IMR-90 (cell line): ENCODE data around the gene DCAF5. TPM values are rescaled to one million over a fixed set of nuclear protein-coding genes. Genes with fewer than 3 reads are reported as not detected.
A peak's percentile ranks its signal among the peaks of the same experiment; 100 is the strongest.

Source experiments
- ATAC-seq: fragments of 200-7000 bp; cut with Tn5 transposase; 2 replicates; pipeline ENCODE4 v1.9.1; 2020; ENCODE audit warnings: low read depth, mild to moderate bottlenecking, moderate library complexity
- BruUV-seq: library from RNA; stranded (reverse); fragments of 400-500 nt; replicated peaks from 2 replicates; lab custom pipeline; 2021; lab: Mats Ljungman, UMichigan
- CTCF ChIA-PET: fragments of 300-600 bp; formaldehyde crosslinking; extraction: SDS; loops from one replicate; lab custom pipeline; 2021; ENCODE audit warnings: antibody characterized with exemption; lab: Yijun Ruan, JAX
- POLR2A ChIA-PET: fragments of 300-600 bp; sonication (Branson Sonifier 250); formaldehyde crosslinking; loops from one replicate; lab custom pipeline; 2022; ENCODE audit warnings: antibody characterized with exemption; ENCODE audit not compliant: unreplicated experiment; lab: Charles Lee
- DNase-seq: peaks from one replicate; pipeline ENCODE4 v3.0.0; 2013
- H2AFZ ChIP-seq: replicated peaks from 2 replicates; pipeline ENCODE3; 2013; ENCODE audit warnings: low read length, mild to moderate bottlenecking; ENCODE audit not compliant: poor library complexity
- H2AK5ac ChIP-seq: 2 replicates; pipeline ENCODE4 v1.6.1; 2013; ENCODE audit warnings: low read depth, low read length, inconsistent platforms
- H2AK9ac ChIP-seq: replicated peaks from 2 replicates; pipeline ENCODE3; 2013; ENCODE audit warnings: mild to moderate bottlenecking, low read depth, low read length, moderate library complexity; ENCODE audit not compliant: poor library complexity
- H2BK120ac ChIP-seq: 2 replicates; pipeline ENCODE4 v1.6.1; 2013; ENCODE audit warnings: low read depth, low read length, inconsistent platforms
- H2BK15ac ChIP-seq: 3 replicates; pipeline ENCODE4 v1.6.1; 2013; ENCODE audit warnings: low read depth, low read length, inconsistent platforms
- H2BK20ac ChIP-seq: 2 replicates; pipeline ENCODE4 v1.6.1; 2013; ENCODE audit warnings: low read depth, mild to moderate bottlenecking, inconsistent platforms, low read length, moderate library complexity
- H2BK5ac ChIP-seq: 2 replicates; pipeline ENCODE4 v1.6.1; 2013; ENCODE audit warnings: mild to moderate bottlenecking, low read depth, low read length, inconsistent platforms; ENCODE audit not compliant: poor library complexity, severe bottlenecking
- H3K14ac ChIP-seq: replicated peaks from 2 replicates; pipeline ENCODE4 v1.6.1; 2013; ENCODE audit warnings: low read depth, low read length, inconsistent platforms
- H3K18ac ChIP-seq: 2 replicates; pipeline ENCODE4 v1.6.1; 2013; ENCODE audit warnings: low read depth, low read length, control low read depth
- H3K23ac ChIP-seq: 2 replicates; pipeline ENCODE4 v1.6.1; 2013; ENCODE audit warnings: low read depth, low read length, inconsistent platforms
- H3K27ac ChIP-seq: 2 replicates; pipeline ENCODE4 v1.5.1; 2013; ENCODE audit warnings: mild to moderate bottlenecking, control low read depth, low read length; ENCODE audit not compliant: insufficient read depth
- H3K27me3 ChIP-seq: 2 replicates; pipeline ENCODE4 v1.6.1; 2013; ENCODE audit warnings: low read length; ENCODE audit not compliant: control insufficient read depth, insufficient read depth
- H3K36me3 ChIP-seq: 2 replicates; pipeline ENCODE4 v1.6.1; 2013; ENCODE audit warnings: low read length, mixed read lengths; ENCODE audit not compliant: control insufficient read depth, insufficient read depth
- H3K4ac ChIP-seq: 2 replicates; pipeline ENCODE4 v1.6.1; 2013; ENCODE audit warnings: low read depth, low read length, inconsistent platforms
- H3K4me1 ChIP-seq: 2 replicates; pipeline ENCODE4 v1.6.1; 2013; ENCODE audit warnings: low read length, mixed read lengths; ENCODE audit not compliant: control insufficient read depth, insufficient read depth
- H3K4me2 ChIP-seq: 2 replicates; pipeline ENCODE4 v1.6.1; 2013; ENCODE audit warnings: low read depth, mild to moderate bottlenecking, control low read depth, low read length, moderate library complexity
- H3K4me3 ChIP-seq: 2 replicates; pipeline ENCODE4 v1.5.1; 2013; ENCODE audit warnings: low read depth, mild to moderate bottlenecking, control low read depth, low read length, moderate library complexity; ENCODE audit not compliant: insufficient read depth
- H3K56ac ChIP-seq: 2 replicates; pipeline ENCODE4 v1.6.1; 2013; ENCODE audit warnings: low read length, inconsistent platforms; ENCODE audit not compliant: insufficient read depth; ENCODE audit errors: extremely low read depth
- H3K79me1 ChIP-seq, 2 experiments: 2 replicates each; pipeline ENCODE4 v1.6.1; 2013; ENCODE audit warnings: low read length in 2 of 2, inconsistent platforms in 1 of 2, low read depth in 1 of 2
- H3K9ac ChIP-seq: 2 replicates; pipeline ENCODE4 v1.6.1; 2013; ENCODE audit warnings: low read depth, low read length, control low read depth
- H3K9me1 ChIP-seq: 2 replicates; pipeline ENCODE4 v1.6.1; 2013; ENCODE audit warnings: low read length, inconsistent platforms; ENCODE audit not compliant: insufficient read depth
- H3K9me3 ChIP-seq: 2 replicates; pipeline ENCODE4 v1.6.1; 2013; ENCODE audit warnings: low read length; ENCODE audit not compliant: control insufficient read depth, insufficient read depth
- H4K20me1 ChIP-seq: 2 replicates; pipeline ENCODE4 v1.6.1; 2013; ENCODE audit warnings: low read length, inconsistent platforms; ENCODE audit not compliant: insufficient read depth
- H4K5ac ChIP-seq: 2 replicates; pipeline ENCODE4 v1.6.1; 2013; ENCODE audit warnings: mild to moderate bottlenecking, low read depth, low read length, control low read depth
- H4K8ac ChIP-seq, 2 experiments: 2 replicates each; pipeline ENCODE4 v1.6.1; 2013; ENCODE audit warnings: low read depth in 2 of 2, low read length in 2 of 2, control low read depth in 1 of 2, inconsistent platforms in 1 of 2
- H4K91ac ChIP-seq: 2 replicates; pipeline ENCODE4 v1.6.1; 2013; ENCODE audit warnings: low read depth, low read length, inconsistent platforms; ENCODE audit not compliant: insufficient read depth
- BHLHE40 ChIP-seq: fragments of 150-350 bp; IDR thresholded peaks from 2 replicates; pipeline ENCODE4 v1.6.1; 2016; ENCODE audit warnings: mild to moderate bottlenecking, low read depth, low read length
- CEBPB ChIP-seq: IDR thresholded peaks from 2 replicates; pipeline ENCODE4 v1.6.1; 2012; ENCODE audit warnings: low read depth, low read length, improper control_type of control experiment
- FOS ChIP-seq: fragments of 150-350 bp; IDR thresholded peaks from 2 replicates; pipeline ENCODE4 v1.6.1; 2016; ENCODE audit warnings: low read depth, low read length
- MXI1 ChIP-seq: IDR thresholded peaks from 2 replicates; pipeline ENCODE4 v1.6.1; 2012; ENCODE audit warnings: low read depth, mild to moderate bottlenecking, low read length, moderate library complexity, borderline replicate concordance
- RFX5 ChIP-seq: IDR thresholded peaks from 2 replicates; pipeline ENCODE4 v1.8.0; 2012; ENCODE audit warnings: low read depth, mild to moderate bottlenecking, low read length, moderate library complexity
- SMC3 ChIP-seq: fragments of 150-350 bp; IDR thresholded peaks from 2 replicates; pipeline ENCODE4 v1.6.1; 2016; ENCODE audit warnings: low read depth, mild to moderate bottlenecking, antibody characterized with exemption, low read length, moderate library complexity
- USF2 ChIP-seq: fragments of 150-350 bp; IDR thresholded peaks from 2 replicates; pipeline ENCODE4 v1.6.1; 2017; ENCODE audit warnings: mild to moderate bottlenecking, antibody characterized with exemption, low read length, low read depth
- WGBS, 2 experiments: methylation state at CpG; one replicate each; pipeline versions ENCODE4 v1.1.5 to v1.1.7; 2013; ENCODE audit warnings: missing lambda C conversion rate in 2 of 2; ENCODE audit not compliant: insufficient read length in 1 of 2; ENCODE audit errors: extremely low coverage in 2 of 2; 5-methylcytosine and 5-hydroxymethylcytosine counted together
- dilution Hi-C: fragments of 300-500 bp; cut with HindIII; formaldehyde crosslinking; loops from one replicate; pipeline ENCODE4 v1.14.3; 2018; ENCODE audit warnings: low sequenced_read_pairs; ENCODE audit not compliant: unreplicated experiment
- in situ Hi-C: fragments of 300-500 bp; cut with MboI; formaldehyde crosslinking; loops from 3 replicates; pipeline ENCODE4 v1.14.3; 2019; ENCODE audit warnings: low sequenced_read_pairs, inconsistent platforms, mixed read lengths
- intact Hi-C: fragments of 100-400 bp; cut with micrococcal nuclease; formaldehyde crosslinking; loops from 2 replicates; pipeline ENCODE4 v1.10.0; 2022
- polyA plus RNA-seq, 3 experiments: library from polyadenylated mRNA; depleted of rRNA; stranded (reverse); fragments of >200 nt; gene quantifications; 2 replicates each; pipeline ENCODE4 v1.2.3, GENCODE V29; 2012; ENCODE audit warnings: low replicate concordance in 1 of 3
- total RNA-seq: library from RNA; depleted of rRNA; stranded (reverse); fragments of >200 nt; gene quantifications from 2 replicates; pipeline ENCODE4 v1.2.3, GENCODE V29; 2012

The DCAF5 gene
- total and polyA plus RNA-seq, 2 of the 4 experiments (the other 2 are of a cell fraction), result 17.6 to 30.4 TPM

GRCh38 chr14:69013943-69014782 is 138.8 kb downstream of the DCAF5 start:
- H3K4ac ChIP-seq, result peak overlapping the region; percentile 19; the same call in 1 of the 2 replicates
- H3K4me2 ChIP-seq, result no peak overlapping the region
- H3K9me3 ChIP-seq, result no peaks in the 10 kb centered on the region
- DNase-seq (peak; percentile 83), ATAC-seq (peak; percentile 69)
- 0 out of 4 replicates have a peak overlapping the region, but pooled peaks of 1 of the 2 experiments have one; percentile 3 for H4K8ac ChIP-seq
- no TSS peak for BruUV-seq
- ChIA-PET POLR2A (no interaction called here), CTCF (interaction anchor here (0.9 to 2.0 kb wide), 2 partner anchors 9 to 32 kb away, joined by 3 to 6 read pairs; no protein-coding TSS in a partner anchor)
- no peak overlapping the region for H3K9ac ChIP-seq
- intact Hi-C loops, result no loop called here
- H4K5ac ChIP-seq, result no peak overlapping the region
- H4K20me1 ChIP-seq, result no peaks in the 10 kb centered on the region
- H2AK5ac ChIP-seq, result peak overlapping the region; percentile 31; the same call in 1 of the 2 replicates
- no peak overlapping the region for H4K91ac ChIP-seq
- WGBS, 2 experiments, result 56% methylated on average over 2 of the region's 12 CpGs; no CpG with 5 or more reads in 1 of the 2 experiments
- H3K18ac ChIP-seq, result no peak overlapping the region
- H3K9me1 ChIP-seq, result peaks cover 10% of the 10 kb centered on the region
- no peak overlapping the region for H3K23ac ChIP-seq
- peak overlapping the region; percentile 12 for H2AFZ ChIP-seq
- peak overlapping the region; percentile 22 for H2BK120ac ChIP-seq
- TF ChIP-seq BHLHE40 (no peak), USF2 (no peak), SMC3 (no peak), CEBPB (peak; percentile 78; the same call in 1 of the 2 replicates), FOS (no peak), RFX5 (no peak), MXI1 (no peak)
- H3K79me1 ChIP-seq, result peaks cover 0 to 5% of the 10 kb centered on the region in 2 experiments; a peak in 1 of 4 replicates
- H3K4me1 ChIP-seq, result peaks cover 12% of the 10 kb centered on the region
- H2BK20ac ChIP-seq, result no peak overlapping the region
- H3K27ac ChIP-seq, result no peak overlapping the region
- dilution Hi-C loops, result no loop called here
- peak overlapping the region; percentile 61 for H2AK9ac ChIP-seq
- in situ Hi-C loops, result no loop called here
- no peak overlapping the region for H3K14ac ChIP-seq
- no peak overlapping the region for H3K56ac ChIP-seq
- no peak overlapping the region for H2BK15ac ChIP-seq
- H3K4me3 ChIP-seq, result no peak overlapping the region
- H2BK5ac ChIP-seq, result peak overlapping the region; percentile 63
- no peaks in the 10 kb centered on the region for H3K36me3 ChIP-seq
- H3K27me3 ChIP-seq, result no peaks in the 10 kb centered on the region
